ENCODE results near the gene C8G. TPM values are rescaled to one million over a fixed set of nuclear protein-coding genes. Genes with fewer than 3 reads are reported as not detected.

The C8G gene
- polyA plus RNA-seq, 4 donors, result 0.51 to 1.2 (median 1.0) TPM

GRCh38 chr9:136952321-136952850 is 7.3 kb downstream of the C8G start:
- no peak for DNase-seq (ENCODE audit: low read depth in 4 of 4, low spot score in 2 of 4)

DNA sequence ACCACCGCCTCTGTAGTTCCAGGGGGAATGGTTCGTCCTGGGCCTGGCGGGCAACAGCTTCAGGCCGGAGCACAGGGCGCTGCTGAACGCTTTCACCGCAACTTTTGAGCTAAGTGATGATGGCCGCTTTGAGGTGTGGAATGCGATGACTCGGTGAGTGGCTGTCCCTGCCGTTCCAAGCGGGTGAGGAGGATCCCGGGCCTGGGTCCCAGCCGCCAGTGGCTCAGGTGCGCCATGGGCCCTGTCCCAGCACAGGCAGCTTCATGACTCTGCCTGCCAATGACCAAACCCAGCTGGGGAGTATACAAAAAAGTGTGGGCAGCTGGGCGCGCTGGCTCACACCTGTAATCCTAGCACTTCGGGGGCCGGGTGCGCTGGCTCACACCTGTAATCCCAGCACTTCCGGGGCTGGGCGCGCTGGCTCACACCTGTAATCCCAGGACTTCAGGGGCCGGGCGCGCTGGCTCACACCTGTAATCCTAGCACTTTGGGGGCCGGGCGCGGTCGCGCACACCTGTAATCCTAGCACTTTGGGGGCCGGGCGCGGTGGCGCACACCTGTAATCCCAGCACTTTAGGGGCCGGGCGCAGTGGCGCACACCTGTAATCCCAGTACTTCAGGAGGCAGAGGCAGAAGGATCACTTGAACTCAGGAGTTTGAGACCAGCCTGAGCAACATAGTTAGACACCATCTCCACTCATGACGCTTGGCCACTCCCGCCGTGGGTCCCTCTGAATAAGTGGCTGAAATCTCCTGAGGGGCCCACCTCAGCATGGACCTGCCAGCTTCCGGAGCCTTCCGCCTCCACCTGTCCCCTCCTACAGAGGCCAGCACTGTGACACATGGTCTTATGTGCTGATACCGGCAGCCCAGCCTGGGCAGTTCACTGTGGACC is 8.1 kb downstream of the C8G start:
- no peak for DNase-seq (ENCODE audit: low read depth in 4 of 4, low spot score in 2 of 4)

- DNase-seq (ENCODE audit: low read depth in 4 of 4, low spot score in 2 of 4), result no peak
These were observed 8.8 kb downstream of the C8G start for GRCh38 chr9:136953771-136954269.

- DNase-seq (ENCODE audit: low read depth in 4 of 4, low spot score in 2 of 4), result no peak
These were observed 9.4 kb downstream of the C8G start for GRCh38 chr9:136954270-136955083.

DNA sequence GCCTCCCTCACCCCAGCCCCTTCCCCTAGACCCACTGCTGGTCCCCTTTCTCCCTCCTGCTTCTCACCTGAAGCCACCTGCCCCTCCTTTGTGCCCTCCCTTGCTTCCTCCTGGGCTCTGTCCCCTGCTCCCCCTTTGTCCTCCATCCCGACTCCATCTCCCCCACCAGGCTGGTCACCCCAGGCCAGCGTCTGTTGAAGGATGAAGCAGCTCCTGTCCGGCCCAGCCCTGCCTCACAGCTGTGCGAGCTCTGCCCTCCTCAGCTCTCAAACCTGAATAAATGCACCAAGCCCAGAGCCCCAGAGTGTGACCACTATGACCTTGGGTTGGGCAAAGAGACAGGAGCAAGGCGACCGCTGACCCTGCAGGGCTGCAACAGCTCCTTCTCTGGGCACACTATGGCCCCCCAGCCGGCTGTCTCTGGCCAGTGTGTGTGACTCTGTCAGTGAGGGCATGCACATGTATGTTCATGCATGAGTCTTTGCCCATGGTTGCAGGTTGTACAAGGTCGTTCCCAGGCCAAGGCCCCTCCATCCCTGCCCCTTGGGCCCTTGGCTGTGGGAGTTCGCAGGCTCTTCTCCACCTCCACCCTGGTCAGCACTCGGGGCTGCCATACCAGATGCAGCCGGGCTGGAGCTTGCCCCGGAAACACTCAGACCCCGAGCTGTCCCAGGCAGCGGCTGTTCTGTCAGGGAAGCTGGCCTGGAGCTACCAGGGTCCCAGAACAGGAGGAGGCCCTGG is 10.3 kb downstream of the C8G start:
- no peak for DNase-seq (ENCODE audit: low read depth in 4 of 4, low spot score in 2 of 4)

DNA sequence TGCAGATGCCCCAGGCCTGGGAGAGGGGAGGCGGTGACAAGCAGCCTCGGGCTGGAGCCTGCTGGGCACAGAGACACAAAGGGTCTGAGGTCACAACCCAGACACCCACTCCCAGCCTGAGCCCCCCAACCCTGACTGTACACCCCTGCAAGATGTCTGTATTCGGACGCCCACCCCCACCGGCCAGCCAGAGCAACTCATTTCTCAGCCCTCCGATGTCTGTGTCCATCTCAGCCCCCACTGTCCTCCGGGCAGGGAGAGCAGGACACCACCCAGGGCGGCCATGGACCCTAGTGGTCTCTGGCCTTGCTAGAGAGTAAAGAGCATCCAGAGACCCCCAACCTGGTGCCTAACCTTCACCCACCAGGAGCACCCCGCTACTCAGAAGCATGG is 10.9 kb downstream of the C8G start:
- DNase-seq (ENCODE audit: low read depth in 4 of 4, low spot score in 2 of 4), result no peak

DNA sequence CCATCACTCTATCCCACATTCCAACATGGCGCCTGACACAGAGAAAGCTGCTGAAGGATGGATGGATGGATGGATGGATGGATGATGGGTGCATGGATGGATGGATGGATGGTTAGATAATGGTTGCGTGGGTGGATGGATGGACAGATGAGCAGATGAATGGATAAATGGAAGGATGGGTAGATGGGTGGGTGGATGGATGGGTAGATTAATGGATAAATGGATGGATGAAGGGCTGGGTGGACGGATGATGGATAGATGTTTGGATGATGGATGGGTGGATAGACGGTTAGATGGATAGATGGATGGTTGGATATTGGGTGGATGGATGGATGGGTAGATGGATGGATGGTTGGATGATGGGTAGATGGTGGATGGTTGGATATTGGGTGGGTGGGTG is 11.6 kb downstream of the C8G start:
- no peak for DNase-seq (ENCODE audit: low read depth in 4 of 4, low spot score in 2 of 4)

- DNase-seq (ENCODE audit: low read depth in 4 of 4, low spot score in 2 of 4), result no peak
These were observed 12.4 kb downstream of the C8G start for GRCh38 chr9:136957461-136957860.

DNA sequence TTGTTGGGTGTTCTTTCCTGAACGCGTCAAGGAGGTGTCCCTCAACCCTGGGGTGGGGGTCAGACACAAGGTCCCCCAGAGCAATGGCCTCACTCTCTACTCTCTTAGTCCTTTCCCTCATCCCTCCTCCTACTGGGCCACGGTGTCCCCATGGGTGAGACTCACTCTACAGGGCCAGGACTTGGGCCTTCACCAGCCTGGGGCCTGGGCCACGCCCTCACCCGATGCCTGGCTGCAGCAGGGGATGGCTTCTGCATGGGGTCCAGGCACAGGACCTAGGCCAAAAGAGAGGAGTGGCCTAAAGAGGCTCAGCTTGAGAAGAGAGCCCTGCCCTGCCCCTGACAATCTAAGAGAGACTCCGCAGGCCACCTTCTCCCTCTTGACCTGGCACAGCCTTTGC is 12.9 kb downstream of the C8G start:
- no peak for DNase-seq (ENCODE audit: low read depth in 4 of 4, low spot score in 2 of 4)

DNA sequence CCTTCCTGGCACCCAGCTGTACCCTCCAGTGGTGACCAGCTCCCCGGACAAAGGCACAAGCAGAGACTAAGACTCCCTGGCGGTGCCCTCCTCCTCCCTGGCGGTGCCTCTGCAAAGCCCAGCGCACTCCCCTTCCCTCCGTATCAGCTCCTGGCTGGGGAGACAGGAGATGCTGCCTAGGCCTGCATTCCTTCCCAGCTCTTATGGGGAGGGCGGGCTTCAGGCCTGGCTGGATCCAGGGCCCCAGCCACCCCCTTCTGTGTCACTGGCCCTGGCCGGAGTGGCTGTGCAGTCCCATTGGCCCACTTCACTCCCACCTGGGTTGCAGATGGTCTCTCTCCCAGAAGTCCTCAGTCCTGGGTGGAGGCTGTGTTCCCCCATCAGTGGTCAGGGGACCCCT is 13.4 kb downstream of the C8G start:
- no peak for DNase-seq (ENCODE audit: low read depth in 4 of 4, low spot score in 2 of 4)

GRCh38 chr9:136958898-136959850 is 14.1 kb downstream of the C8G start:
- DNase-seq (ENCODE audit: low read depth in 4 of 4, low spot score in 2 of 4), result no peak

DNA sequence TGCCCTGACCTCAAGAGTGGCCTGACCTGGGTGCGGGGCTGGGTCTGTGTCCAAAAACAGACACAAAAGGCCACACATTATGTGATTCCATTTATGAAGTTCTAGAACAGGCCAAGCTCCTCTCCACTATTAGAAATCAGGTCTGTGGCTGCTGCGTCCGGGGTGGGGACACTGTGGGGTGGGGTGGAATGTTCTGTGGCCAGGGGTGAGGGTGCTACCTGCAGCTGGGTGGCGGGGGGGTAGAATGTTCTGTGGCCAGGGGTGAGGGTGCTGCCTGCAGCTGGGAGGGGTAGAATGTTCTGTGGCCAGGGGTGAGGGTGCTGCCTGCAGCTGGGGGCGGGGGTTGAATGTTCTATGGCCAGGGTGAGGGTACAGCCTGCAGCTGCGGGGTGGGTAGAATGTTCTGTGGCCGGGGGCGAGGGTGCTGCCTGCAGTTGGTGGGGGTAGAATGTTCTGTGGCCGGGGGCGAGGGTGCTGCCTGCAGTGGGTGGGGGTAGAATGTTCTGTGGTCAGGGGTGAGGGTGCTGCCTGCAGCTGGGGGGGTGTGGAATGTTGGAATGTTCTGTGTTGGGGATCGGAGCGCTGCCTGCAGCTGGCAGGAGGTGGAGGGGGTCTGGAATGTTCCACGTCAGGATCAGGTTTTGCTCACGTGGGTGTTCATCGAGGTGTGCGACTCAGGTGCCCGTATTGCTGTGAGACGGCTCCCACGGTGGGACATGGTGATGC is 15.3 kb downstream of the C8G start:
- no peak for DNase-seq (ENCODE audit: low read depth in 4 of 4, low spot score in 2 of 4)

GRCh38 chr9:136960938-136961275 is 15.9 kb downstream of the C8G start:
- no peak for DNase-seq (ENCODE audit: low read depth in 4 of 4, low spot score in 2 of 4)

GRCh38 chr9:136961279-136962065 is 16.4 kb downstream of the C8G start:
- no peak for DNase-seq (ENCODE audit: low read depth in 4 of 4, low spot score in 2 of 4)

DNA sequence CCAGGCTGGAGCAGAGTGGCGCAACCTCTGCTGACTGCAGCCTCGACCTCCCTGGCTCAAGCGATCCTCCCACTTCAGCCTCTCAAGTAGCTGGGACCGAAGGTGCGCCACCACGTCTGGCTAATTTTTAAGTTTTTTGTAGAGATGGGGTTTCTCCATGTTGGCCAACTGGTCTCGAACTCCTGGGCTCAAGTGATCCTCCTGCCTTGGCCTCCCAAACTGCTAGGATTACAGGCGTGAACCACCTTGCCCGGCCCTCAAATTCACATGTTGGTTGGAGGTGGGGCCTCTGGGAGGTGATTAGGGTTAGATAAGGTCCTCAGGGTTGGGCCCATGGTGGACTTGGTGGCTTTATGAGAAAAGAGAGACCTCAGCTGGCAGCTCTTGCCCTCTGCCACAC is 17.1 kb downstream of the C8G start:
- DNase-seq (ENCODE audit: low read depth in 4 of 4, low spot score in 2 of 4), result no peak

DNA sequence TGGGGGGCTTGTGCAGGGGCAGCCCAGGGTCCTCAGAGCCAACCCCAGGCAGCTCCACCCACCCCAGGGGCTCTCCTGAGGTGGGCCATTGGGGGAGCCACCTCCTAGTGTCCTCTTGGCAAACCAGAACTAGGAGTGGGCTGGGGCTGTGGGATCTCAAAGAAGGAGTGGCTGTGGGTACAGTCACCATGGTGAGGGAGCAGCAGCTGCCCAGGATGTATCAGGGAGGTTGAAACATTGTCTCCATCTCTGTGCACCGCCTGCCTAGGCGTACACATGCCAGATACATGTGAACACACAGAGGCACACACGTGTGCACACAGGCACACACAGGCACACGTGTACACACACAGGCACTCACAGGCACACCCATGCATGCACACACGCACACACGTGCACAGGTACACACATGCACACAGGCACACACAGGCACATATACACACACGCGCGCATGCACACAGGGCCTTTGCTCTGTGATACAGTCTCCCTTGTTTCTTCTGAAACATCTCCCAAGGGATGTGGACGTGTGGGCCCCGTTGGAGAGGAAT is 17.7 kb downstream of the C8G start:
- no peak for DNase-seq (ENCODE audit: low read depth in 4 of 4, low spot score in 2 of 4)

DNA sequence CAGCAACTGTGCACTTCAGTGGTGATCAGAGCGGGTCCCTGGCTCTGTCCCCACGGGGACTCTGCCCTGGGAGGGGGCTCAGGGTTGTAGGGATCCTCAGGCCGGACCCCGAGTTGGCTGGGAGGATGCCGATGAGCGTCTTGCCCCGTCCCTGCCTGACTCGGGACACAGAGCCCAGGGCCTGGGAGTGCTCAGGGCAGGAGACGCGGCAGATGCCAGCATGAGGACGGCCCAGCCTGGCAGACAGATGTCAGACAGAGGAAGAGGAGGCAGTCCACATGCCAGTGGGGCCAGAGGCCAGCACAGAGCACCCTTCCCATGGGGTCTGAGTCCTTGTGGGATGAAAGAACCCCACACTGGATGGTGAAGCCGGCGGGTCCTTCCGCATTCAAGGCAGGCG is 18.3 kb downstream of the C8G start:
- DNase-seq (ENCODE audit: low read depth in 4 of 4, low spot score in 2 of 4), result no peak

DNA sequence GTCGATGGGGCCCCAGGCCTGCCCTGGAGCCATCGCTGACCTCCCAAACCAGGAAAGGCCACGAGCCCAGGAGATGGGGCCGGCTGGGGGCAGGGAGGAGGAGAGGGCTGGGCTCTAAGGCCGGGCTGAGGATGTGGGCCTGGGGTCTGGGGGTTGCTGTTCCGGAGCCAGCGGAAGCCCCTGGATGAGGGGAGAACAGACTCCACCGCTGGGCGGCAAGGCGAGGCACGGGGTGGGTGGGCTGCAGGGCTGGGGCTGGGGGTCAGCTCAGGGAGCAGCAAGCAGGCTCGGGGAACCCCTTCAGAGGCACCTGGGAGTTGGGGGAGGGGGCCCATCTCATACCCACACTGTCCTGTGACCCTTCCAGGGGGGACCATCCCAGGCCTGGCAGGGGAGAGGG is 18.7 kb downstream of the C8G start:
- DNase-seq (ENCODE audit: low read depth in 4 of 4, low spot score in 2 of 4), result no peak

Data from left renal cortex interstitium (tissue), 4 donors.